Liver (tissue), 9 donors: ENCODE results near the gene CPA5. TPM values are rescaled to one million over a fixed set of nuclear protein-coding genes. Genes with fewer than 3 reads are reported as not detected.

ENCODE experiments used
- DNase-seq: peaks from one replicate; pipeline ENCODE4 v3.0.0-alpha.2; 2017; ENCODE audit warnings: low spot score
- H3K27ac ChIP-seq, 2 donors: one replicate each; pipeline ENCODE4 v1.7.0; 2013; ENCODE audit warnings: inconsistent platforms in 2 of 2, low read length in 2 of 2, control low read depth in 1 of 2, low read depth in 1 of 2, mild to moderate bottlenecking in 1 of 2
- H3K27me3 ChIP-seq, 4 donors: one replicate each; pipeline versions ENCODE4 v1.6.1 to v1.7.0; 2013; ENCODE audit warnings: low read length in 3 of 4, inconsistent platforms in 1 of 4, mild to moderate bottlenecking in 1 of 4, moderate library complexity in 1 of 4; ENCODE audit not compliant: control insufficient read depth in 4 of 4, insufficient read depth in 4 of 4
- H3K36me3 ChIP-seq, 4 donors: one replicate each; pipeline versions ENCODE4 v1.6.1 to v1.7.0; 2013; ENCODE audit warnings: low read length in 3 of 4, mild to moderate bottlenecking in 3 of 4, low read depth in 1 of 4, moderate library complexity in 1 of 4; ENCODE audit not compliant: control insufficient read depth in 4 of 4, insufficient read depth in 3 of 4
- H3K4me1 ChIP-seq, 4 donors: one replicate each; pipeline versions ENCODE4 v1.6.1 to v1.7.0; 2013; ENCODE audit warnings: low read length in 3 of 4, mild to moderate bottlenecking in 3 of 4, moderate library complexity in 1 of 4; ENCODE audit not compliant: control insufficient read depth in 4 of 4, insufficient read depth in 4 of 4
- H3K4me3 ChIP-seq, 3 donors: one replicate each; pipeline versions ENCODE4 v1.6.1 to v1.7.0; 2013; ENCODE audit warnings: low read length in 3 of 3, control low read depth in 1 of 3, low read depth in 1 of 3, mild to moderate bottlenecking in 1 of 3
- H3K9ac ChIP-seq, 2 donors: one replicate each; pipeline ENCODE4 v1.7.0; 2013; ENCODE audit warnings: low read length in 2 of 2, mild to moderate bottlenecking in 2 of 2, moderate library complexity in 2 of 2, control low read depth in 1 of 2, low read depth in 1 of 2
- H3K9me3 ChIP-seq, 4 donors: one replicate each; pipeline versions ENCODE4 v1.6.1 to v1.7.0; 2013; ENCODE audit warnings: low read length in 3 of 4; ENCODE audit not compliant: control insufficient read depth in 4 of 4
- EGR1 ChIP-seq, 2 donors: IDR thresholded peaks; 2 replicates each; pipeline ENCODE4 v1.6.1; 2016 to 2018; ENCODE audit warnings: antibody characterized with exemption in 2 of 2, low read depth in 2 of 2
- FOXA1 ChIP-seq: IDR thresholded peaks from 2 replicates; pipeline ENCODE4 v1.6.1; 2016; ENCODE audit warnings: antibody characterized with exemption
- FOXA2 ChIP-seq: IDR thresholded peaks from 2 replicates; pipeline ENCODE4 v1.6.1; 2016; ENCODE audit warnings: antibody characterized with exemption
- GABPA ChIP-seq, 2 donors: IDR thresholded peaks in 1 of 2; conservative IDR thresholded peaks in 1 of 2; 2 replicates each; pipeline ENCODE4 v1.6.1; 2016; ENCODE audit warnings: antibody characterized with exemption in 2 of 2, mild to moderate bottlenecking in 1 of 2, moderate library complexity in 1 of 2
- HNF4A ChIP-seq, 2 donors: conservative IDR thresholded peaks; 2 replicates each; pipeline ENCODE4 v1.6.1; 2016; ENCODE audit warnings: antibody characterized with exemption in 2 of 2, mild to moderate bottlenecking in 2 of 2
- HNF4G ChIP-seq: IDR thresholded peaks from 2 replicates; pipeline ENCODE4 v1.6.1; 2016; ENCODE audit warnings: antibody characterized with exemption
- JUND ChIP-seq, 2 donors: IDR thresholded peaks; 2 replicates each; pipeline ENCODE4 v1.6.1; 2016; ENCODE audit warnings: antibody characterized with exemption in 2 of 2
- NR2F2 ChIP-seq: IDR thresholded peaks from 2 replicates; pipeline ENCODE4 v1.6.1; 2016; ENCODE audit warnings: antibody characterized with exemption
- RAD21 ChIP-seq, 2 donors: IDR thresholded peaks; 2 replicates each; pipeline ENCODE4 v1.6.1; 2016; ENCODE audit warnings: antibody characterized with exemption in 2 of 2, mild to moderate bottlenecking in 2 of 2
- RXRA ChIP-seq, 2 donors: IDR thresholded peaks; 2 replicates each; pipeline ENCODE4 v1.6.1; 2017 to 2018; ENCODE audit warnings: antibody characterized with exemption in 2 of 2, mild to moderate bottlenecking in 1 of 2
- SP1 ChIP-seq: IDR thresholded peaks from 2 replicates; pipeline ENCODE4 v1.6.1; 2018; ENCODE audit warnings: antibody characterized with exemption, mild to moderate bottlenecking
- TAF1 ChIP-seq: conservative IDR thresholded peaks from 2 replicates; pipeline ENCODE4 v1.6.1; 2016; ENCODE audit warnings: antibody characterized with exemption, mild to moderate bottlenecking
- YY1 ChIP-seq: IDR thresholded peaks from 2 replicates; pipeline ENCODE4 v1.6.1; 2016; ENCODE audit warnings: antibody characterized with exemption, mild to moderate bottlenecking
- WGBS: extraction: QIAGEN DNeasy Blood & Tissue Kit; methylation state at CpG from one replicate; pipeline ENCODE4 v1.1.7; 2013; 5-methylcytosine and 5-hydroxymethylcytosine counted together
- polyA plus RNA-seq, 2 donors: library from polyadenylated mRNA; stranded (reverse) in 1 of 2; unstranded in 1 of 2; fragments of 200-250 nt in 1 of 2; fragments of >200 nt in 1 of 2; fragmentation: Nextera tagmentation in 1 of 2; extraction: Ambion mirVana in 1 of 2; gene quantifications; one replicate each; pipeline versions ENCODE4 v1.2.1 to v1.2.3, GENCODE V29; 2013 to 2015
- total RNA-seq, 2 donors: library from RNA; depleted of rRNA; stranded (reverse); fragments of >200 nt; gene quantifications; one replicate each; pipeline ENCODE4 v1.2.3, GENCODE V29; 2014
- TF ChIP-seq, protein P1 (sequence below): IDR thresholded peaks from 2 replicates; pipeline ENCODE4 v1.6.1; 2016; ENCODE audit warnings: antibody characterized with exemption, mild to moderate bottlenecking
- TF ChIP-seq, protein P2 (sequence below): IDR thresholded peaks from 2 replicates; pipeline ENCODE4 v1.6.1; 2016; ENCODE audit warnings: antibody characterized with exemption
- TF ChIP-seq, protein P3 (sequence below): IDR thresholded peaks from 2 replicates; pipeline ENCODE4 v1.6.1; 2016; ENCODE audit warnings: antibody characterized with exemption
- TF ChIP-seq, protein P4 (sequence below): fragments of 150-350 bp; IDR thresholded peaks from 2 replicates; pipeline ENCODE4 v1.5.1; 2017; ENCODE audit warnings: improper control_type of control experiment, low read depth, low read length; ENCODE audit not compliant: missing input control
- donor health status: healthy.
- donor health status: healthy.
- donor health status: healthy.
- donor health status: healthy.
- donor health status: healthy.

The CPA5 gene
- total and polyA plus RNA-seq, 4 donors, result 0.33 TPM; not detected in 3

DNA sequence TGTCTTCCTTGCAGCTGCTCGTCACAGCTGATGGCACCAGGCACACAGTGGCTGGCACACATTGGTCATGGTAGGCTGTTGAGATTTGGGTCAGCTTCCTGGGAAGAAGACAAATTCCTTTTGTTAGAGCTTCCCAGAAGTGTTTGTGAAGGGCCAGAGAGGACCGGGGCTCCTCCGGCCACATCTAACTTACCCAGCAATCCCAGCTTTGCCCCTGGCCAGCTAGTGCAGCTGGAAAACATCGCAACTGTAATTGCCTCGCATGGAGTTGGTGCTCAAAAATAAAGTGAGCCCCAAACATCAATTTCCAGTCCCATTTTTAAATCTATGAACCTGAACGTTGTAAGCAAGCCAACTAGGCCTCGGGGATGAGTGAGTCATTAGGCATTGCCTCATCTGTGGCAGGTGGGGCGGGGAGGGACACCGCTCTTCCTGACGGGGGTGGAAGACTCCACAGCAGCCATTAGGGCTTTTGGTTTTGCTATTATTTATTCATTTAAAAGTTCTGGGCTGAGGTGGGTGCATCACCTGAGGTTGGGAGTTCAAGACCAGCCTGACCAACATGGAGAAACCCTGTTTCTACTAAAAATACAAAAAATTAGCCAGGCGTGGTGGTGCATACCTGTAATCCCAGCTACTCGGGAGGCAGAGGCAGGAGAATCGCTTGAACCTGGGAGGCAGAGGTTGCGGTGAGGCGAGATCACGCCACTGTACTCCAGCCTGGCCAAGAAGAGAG is 12.4 kb downstream of the CPA5 start (continued):
- TF ChIP-seq, protein P1, sequence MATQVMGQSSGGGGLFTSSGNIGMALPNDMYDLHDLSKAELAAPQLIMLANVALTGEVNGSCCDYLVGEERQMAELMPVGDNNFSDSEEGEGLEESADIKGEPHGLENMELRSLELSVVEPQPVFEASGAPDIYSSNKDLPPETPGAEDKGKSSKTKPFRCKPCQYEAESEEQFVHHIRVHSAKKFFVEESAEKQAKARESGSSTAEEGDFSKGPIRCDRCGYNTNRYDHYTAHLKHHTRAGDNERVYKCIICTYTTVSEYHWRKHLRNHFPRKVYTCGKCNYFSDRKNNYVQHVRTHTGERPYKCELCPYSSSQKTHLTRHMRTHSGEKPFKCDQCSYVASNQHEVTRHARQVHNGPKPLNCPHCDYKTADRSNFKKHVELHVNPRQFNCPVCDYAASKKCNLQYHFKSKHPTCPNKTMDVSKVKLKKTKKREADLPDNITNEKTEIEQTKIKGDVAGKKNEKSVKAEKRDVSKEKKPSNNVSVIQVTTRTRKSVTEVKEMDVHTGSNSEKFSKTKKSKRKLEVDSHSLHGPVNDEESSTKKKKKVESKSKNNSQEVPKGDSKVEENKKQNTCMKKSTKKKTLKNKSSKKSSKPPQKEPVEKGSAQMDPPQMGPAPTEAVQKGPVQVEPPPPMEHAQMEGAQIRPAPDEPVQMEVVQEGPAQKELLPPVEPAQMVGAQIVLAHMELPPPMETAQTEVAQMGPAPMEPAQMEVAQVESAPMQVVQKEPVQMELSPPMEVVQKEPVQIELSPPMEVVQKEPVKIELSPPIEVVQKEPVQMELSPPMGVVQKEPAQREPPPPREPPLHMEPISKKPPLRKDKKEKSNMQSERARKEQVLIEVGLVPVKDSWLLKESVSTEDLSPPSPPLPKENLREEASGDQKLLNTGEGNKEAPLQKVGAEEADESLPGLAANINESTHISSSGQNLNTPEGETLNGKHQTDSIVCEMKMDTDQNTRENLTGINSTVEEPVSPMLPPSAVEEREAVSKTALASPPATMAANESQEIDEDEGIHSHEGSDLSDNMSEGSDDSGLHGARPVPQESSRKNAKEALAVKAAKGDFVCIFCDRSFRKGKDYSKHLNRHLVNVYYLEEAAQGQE, result no peak

DNA sequence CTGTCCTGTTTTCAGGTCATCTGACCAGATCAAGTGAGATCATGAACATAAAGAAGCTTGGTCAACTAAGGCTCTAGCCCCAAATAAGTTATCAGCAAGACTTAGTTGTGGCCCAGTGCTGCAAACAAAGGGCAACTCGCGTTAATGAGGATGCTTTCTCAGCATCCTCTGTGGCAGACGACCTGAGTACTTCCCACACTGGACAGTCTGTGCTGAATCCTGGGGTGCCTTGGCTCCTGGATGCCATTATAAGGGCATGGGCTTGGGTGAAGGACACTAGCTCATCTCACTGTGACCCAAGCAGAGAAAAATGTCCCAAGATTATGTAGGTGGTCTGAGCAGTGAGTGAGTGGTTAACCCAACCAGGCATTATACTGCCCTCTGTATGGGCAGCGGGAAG is 13.9 kb downstream of the CPA5 start:
- Histone ChIP-seq H3K4me1 (no peaks in the 10 kb centered on the region), H3K9me3 (peaks cover 3 to 11% (median 5%) of the 10 kb centered on the region in 4 donors), H3K36me3 (no peaks in the 10 kb centered on the region), H3K27me3 (no peaks in the 10 kb centered on the region), H3K4me3 (no peak overlapping the region), H3K27ac (no peak overlapping the region), H3K9ac (no peak overlapping the region)
- TF ChIP-seq, protein P1, result no peak
- TF ChIP-seq NR2F2 (no peak), HNF4A (conservative IDR thresholded peaks at IDR 0.05) (no peak), EGR1 (IDR thresholded peaks at IDR 0.05; ENCODE audit: low read depth in 2 of 2) (no peak), RAD21 (IDR thresholded peaks at IDR 0.05) (no peak), JUND (IDR thresholded peaks at IDR 0.05) (no peak), GABPA (IDR thresholded peaks at IDR 0.05 in 1 of 2, conservative IDR thresholded peaks at IDR 0.05 in 1 of 2) (no peak), HNF4G (no peak), FOXA1 (no peak), FOXA2 (no peak), TAF1 (no peak), SP1 (no peak), YY1 (no peak), RXRA (IDR thresholded peaks at IDR 0.05) (no peak)
- TF ChIP-seq, protein P2, sequence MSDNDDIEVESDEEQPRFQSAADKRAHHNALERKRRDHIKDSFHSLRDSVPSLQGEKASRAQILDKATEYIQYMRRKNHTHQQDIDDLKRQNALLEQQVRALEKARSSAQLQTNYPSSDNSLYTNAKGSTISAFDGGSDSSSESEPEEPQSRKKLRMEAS, result no peak
- TF ChIP-seq, protein P3, sequence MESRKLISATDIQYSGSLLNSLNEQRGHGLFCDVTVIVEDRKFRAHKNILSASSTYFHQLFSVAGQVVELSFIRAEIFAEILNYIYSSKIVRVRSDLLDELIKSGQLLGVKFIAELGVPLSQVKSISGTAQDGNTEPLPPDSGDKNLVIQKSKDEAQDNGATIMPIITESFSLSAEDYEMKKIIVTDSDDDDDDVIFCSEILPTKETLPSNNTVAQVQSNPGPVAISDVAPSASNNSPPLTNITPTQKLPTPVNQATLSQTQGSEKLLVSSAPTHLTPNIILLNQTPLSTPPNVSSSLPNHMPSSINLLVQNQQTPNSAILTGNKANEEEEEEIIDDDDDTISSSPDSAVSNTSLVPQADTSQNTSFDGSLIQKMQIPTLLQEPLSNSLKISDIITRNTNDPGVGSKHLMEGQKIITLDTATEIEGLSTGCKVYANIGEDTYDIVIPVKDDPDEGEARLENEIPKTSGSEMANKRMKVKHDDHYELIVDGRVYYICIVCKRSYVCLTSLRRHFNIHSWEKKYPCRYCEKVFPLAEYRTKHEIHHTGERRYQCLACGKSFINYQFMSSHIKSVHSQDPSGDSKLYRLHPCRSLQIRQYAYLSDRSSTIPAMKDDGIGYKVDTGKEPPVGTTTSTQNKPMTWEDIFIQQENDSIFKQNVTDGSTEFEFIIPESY, result no peak
- TF ChIP-seq, protein P4, sequence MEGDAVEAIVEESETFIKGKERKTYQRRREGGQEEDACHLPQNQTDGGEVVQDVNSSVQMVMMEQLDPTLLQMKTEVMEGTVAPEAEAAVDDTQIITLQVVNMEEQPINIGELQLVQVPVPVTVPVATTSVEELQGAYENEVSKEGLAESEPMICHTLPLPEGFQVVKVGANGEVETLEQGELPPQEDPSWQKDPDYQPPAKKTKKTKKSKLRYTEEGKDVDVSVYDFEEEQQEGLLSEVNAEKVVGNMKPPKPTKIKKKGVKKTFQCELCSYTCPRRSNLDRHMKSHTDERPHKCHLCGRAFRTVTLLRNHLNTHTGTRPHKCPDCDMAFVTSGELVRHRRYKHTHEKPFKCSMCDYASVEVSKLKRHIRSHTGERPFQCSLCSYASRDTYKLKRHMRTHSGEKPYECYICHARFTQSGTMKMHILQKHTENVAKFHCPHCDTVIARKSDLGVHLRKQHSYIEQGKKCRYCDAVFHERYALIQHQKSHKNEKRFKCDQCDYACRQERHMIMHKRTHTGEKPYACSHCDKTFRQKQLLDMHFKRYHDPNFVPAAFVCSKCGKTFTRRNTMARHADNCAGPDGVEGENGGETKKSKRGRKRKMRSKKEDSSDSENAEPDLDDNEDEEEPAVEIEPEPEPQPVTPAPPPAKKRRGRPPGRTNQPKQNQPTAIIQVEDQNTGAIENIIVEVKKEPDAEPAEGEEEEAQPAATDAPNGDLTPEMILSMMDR, result no peak
- WGBS, result 87% methylated on average over 4 of the region's 4 CpGs
- DNase-seq, result no peak
